Activated naive CD4-positive, alpha-beta T cell treated with anti-CD3 and anti-CD28 coated beads, Interleukin-2, amount 10 ng/mL, durations not matched to agents 7 days and 5 days (primary cell): ENCODE measurements around the gene FZR1.

Experiments
- CTCF ChIA-PET: fragments of 350-600 bp; sonication (Branson Sonifier 250); formaldehyde crosslinking; loops from one replicate; lab custom pipeline; 2021; ENCODE audit warnings: antibody characterized with exemption; lab: Charles Lee
- DNase-seq: peaks from one replicate; pipeline ENCODE4 v3.0.0-alpha.2; 2020
- H3K27ac Mint-ChIP-seq: one replicate; pipeline ENCODE4 v1.8.0; 2021; ENCODE audit warnings: mild to moderate bottlenecking, moderate library complexity, mixed read lengths
- H3K27me3 Mint-ChIP-seq: one replicate; pipeline ENCODE4 v1.8.0; 2021; ENCODE audit warnings: mild to moderate bottlenecking, mixed read lengths
- H3K36me3 Mint-ChIP-seq: one replicate; pipeline ENCODE4 v1.8.0; 2021; ENCODE audit warnings: mixed read lengths
- H3K4me1 Mint-ChIP-seq: one replicate; pipeline ENCODE4 v1.8.0; 2021; ENCODE audit warnings: mixed read lengths
- H3K4me3 Mint-ChIP-seq: one replicate; pipeline ENCODE4 v1.8.0; 2021; ENCODE audit warnings: mild to moderate bottlenecking, moderate library complexity, mixed read lengths
- H3K9me3 Mint-ChIP-seq: one replicate; pipeline ENCODE4 v1.8.0; 2021; ENCODE audit warnings: mixed read lengths

FZR1 gene

DNA sequence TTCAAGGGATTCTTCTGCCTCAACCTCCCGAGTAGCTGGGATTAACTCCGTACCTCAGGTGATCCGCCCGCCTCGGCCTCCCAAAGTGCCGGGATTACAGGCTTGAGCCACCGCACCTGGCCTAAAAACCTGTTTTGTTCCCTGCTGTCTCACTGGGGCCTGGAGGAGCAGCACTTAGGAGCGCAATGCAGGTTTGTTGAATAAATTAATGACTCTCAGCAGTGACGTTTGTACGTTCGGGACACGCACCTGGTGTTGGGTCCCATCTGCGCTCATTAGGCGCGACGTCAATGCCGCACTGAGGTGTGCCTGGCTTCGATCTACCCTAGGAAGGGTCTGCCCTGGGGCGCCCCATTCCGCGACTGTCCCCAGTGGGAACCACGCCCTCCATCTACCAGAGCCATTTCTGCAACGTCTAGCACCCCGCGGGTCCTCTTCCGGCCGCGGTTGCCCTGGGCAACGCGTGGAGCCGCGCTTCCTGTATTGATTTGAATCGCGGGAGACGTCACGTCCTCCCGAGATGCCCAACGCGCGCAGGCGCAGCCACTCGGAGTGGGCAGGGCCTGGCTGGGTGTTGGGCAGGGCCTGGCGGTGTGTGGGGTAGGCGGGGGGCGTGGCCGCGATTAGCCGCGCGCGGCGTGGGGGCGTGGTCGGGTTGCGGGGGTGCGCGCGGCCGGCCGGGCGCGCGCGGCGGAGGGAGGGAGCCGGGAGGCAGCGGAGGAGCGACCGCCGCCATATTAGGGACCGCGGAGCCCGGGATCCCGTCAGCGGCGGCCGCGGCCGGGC is at the start of gene FZR1:
TSS of gene FZR1 (plus strand) at position 714 of the 786 bp plus-strand sequence. CDS start 16,679 bp downstream, outside the sequence.
- H3K36me3 Mint-ChIP-seq = peaks cover 31% of the 10 kb centered on the region
- H3K27me3 Mint-ChIP-seq = no peaks in the 10 kb centered on the region
- H3K27ac Mint-ChIP-seq = peak within 1 kb of the TSS; percentile 94
- DNase-seq = peak; percentile 99
- CTCF ChIA-PET = no interaction called here
- peak within 1 kb of the TSS; percentile 95 for H3K4me3 Mint-ChIP-seq
- H3K9me3 Mint-ChIP-seq = no peaks in the 10 kb centered on the region
- peaks cover 48% of the 10 kb centered on the region for H3K4me1 Mint-ChIP-seq

DNA sequence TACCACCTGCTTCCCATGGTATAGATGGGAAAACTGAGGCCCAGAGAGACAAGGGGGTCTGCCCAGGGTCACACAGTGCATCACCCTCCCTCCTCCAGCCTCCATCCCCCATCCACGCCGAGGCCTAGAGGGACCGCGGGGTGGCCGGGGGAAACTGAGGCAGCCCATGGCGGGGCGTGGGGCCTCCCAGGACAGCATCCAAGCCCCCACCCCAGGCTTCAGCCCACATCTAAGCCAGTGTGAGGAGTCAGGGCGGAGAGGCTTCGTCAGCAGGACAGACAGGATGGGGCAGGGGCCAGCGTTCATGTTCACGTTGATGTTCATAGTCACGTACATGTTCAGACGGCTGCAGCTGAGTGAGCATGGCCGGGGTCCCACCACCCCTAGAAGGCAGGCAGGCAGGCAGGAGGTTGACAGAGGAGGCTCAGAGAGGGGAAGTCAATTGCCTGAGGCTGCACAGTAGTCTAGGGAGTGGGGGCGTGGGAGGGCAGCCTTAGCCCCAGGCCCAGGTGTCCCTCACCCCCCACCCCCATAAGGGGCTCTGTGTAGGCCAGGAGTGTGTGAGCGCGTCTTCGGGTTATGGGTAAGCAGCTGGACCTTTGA is 49.1 kb upstream of the FZR1 start:
- Mint-ChIP-seq H3K27ac (no peak overlapping the region), H3K4me3 (no peak overlapping the region), H3K36me3 (no peaks in the 10 kb centered on the region), H3K27me3 (no peaks in the 10 kb centered on the region), H3K4me1 (peaks cover 7% of the 10 kb centered on the region), H3K9me3 (no peaks in the 10 kb centered on the region)
- no peak for DNase-seq
- CTCF ChIA-PET = no interaction called here

DNA sequence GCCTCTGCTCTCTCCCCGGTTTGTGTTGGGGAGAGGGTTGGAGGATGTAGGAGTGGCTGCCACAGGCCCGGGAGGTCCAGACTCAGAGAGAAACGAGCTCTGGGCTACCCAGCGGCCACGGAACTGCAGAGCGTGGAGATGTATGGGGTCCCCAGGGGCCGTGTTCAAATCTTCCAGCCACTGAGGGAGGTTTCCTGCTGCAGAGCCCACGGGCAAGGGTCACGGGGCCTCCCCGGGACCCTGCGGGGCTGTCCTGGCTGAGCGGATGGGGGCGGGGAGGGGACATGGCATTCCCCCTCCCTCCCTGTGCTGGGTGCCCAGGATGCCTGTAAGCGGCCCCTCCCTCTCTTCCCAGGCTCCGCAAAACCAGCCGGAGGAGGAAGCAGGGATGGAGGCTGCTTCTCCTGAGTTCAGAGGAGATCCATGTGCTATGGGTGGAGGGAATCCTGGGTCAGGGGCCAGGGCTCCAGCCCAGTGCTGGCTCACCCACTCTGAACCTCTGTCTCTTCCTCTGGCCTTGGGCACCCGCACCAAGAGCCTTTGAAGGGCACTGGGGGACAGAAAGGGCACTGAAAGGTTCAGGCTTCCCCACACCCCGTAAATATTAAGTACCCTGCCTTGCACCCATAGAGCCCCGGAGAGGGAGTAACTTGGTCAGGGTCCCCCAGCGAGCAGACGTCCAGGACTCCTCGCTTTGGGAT is 48.4 kb upstream of the FZR1 start:
- CTCF ChIA-PET = no interaction called here
- no peaks in the 10 kb centered on the region for H3K9me3 Mint-ChIP-seq
- H3K4me3 Mint-ChIP-seq = no peak overlapping the region
- H3K36me3 Mint-ChIP-seq = no peaks in the 10 kb centered on the region
- H3K27ac Mint-ChIP-seq = no peak overlapping the region
- H3K27me3 Mint-ChIP-seq = no peaks in the 10 kb centered on the region
- DNase-seq = no peak
- peaks cover 7% of the 10 kb centered on the region for H3K4me1 Mint-ChIP-seq

DNA sequence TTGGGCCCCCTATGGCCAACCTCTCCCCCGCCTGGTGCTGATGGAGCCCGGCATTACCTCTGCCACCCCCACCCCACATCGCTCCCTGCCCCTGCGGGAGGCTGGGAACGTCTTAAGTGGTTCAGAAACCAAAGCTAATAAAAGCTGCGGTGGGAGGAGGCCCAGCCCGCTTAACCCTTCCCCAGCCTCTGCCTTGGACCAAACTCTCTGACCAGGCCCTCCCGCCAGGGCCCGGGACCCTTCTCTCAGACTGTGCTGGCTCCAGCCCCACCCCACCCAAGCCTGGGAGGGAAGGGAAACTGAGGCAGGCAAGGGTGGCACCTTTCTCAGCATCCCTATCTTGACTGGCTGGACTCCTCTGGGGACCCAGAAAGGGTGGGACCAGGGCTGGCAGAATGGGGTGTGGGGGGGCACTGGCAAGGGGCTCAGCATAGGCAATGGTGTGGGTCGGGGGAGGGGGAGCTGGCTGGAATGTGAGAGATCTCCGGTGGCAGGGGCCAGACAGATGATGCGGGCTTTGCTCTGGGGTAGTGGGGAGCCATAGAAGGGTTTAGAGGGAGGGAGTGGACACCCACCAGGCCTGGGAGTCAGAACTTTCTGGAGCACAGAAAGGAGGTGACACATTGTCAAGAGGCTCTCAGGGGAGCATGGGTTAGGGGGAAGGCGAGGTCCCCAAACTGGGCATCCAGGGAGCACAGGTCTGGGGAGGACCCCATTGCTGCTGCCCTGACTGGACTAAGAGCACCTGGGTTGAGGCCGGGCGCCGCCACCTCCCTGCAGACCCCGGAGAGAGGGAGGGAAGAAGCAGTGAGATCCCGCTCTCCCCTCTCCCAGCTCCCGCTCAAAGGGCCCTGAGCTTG is 47.7 kb upstream of the FZR1 start:
- DNase-seq = no peak
- Mint-ChIP-seq H3K36me3 (no peaks in the 10 kb centered on the region), H3K9me3 (no peaks in the 10 kb centered on the region), H3K27me3 (no peaks in the 10 kb centered on the region), H3K4me1 (peaks cover 7% of the 10 kb centered on the region), H3K4me3 (no peak overlapping the region), H3K27ac (no peak overlapping the region)
- CTCF ChIA-PET = no interaction called here

DNA sequence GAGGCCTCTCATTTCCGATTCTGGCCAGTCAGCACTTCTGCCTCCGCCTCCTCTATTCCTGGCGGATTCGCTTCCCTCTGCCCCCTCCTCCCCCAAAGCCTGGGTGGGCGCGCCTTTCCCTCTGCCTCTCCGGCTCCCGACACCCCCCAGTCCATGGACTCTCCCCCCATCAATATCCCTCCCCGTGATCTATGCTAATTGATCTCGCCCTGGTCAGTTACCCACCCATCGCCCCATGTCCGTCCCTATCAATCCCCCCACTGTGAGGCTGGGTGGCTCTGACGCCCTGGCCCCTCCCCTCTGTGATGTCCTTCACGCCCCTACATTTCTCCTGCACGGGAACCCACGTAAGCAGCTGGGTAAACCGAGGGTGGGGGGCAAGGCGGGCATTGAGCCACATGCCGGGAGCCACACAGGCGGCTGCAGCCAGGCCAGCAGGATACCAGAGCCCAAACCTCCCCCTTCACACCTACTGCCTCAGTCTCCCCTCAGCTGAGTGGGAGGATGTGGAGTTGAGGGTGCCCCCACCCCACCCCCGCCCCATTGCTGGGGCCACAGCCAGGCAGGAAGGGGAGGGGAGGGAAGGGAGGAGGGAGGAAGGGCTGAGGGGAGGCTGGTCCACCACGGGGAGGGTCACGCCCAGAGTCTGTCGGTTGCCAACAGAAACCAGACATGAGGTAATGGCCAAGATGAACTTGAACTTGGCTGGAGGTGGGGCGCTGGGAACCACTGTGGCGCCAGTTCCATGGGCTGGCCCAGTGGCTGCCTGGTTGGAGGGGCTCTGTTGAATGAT is 46.8 kb upstream of the FZR1 start:
- H3K4me3 Mint-ChIP-seq = no peak overlapping the region

DNA sequence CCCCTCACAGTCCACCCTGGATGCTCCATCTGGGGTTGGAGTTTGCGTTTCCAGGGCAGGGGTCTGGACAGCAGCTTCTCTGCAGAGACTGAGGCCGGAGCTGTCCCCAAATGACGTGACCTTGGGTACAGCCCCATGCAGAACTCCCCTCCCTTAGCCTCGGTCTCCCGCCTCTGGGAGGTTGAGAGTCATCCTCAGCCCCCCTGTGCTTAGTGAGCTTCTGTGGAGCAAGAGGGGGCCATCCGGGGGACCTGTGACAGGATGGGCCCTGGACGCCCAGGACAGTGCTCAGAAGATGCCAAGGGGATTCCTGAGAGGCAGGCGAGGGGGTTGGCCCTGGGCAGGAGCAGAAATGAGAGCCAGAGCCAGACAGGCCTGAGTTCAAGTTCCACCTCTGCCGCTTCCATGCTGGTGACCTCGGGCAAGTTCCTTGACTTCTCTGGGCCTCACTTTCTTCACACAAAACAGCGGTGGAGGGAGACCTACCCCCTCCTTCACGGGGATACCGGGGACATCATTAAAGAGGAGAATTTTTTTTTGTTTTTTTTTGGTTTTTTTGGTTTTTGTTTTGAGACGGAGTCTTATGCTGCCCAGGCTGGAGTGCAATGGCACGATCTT is 46.0 kb upstream of the FZR1 start:
- Mint-ChIP-seq H3K4me3 (no peak overlapping the region), H3K36me3 (no peaks in the 10 kb centered on the region), H3K27me3 (no peaks in the 10 kb centered on the region), H3K9me3 (no peaks in the 10 kb centered on the region), H3K4me1 (peaks cover 7% of the 10 kb centered on the region), H3K27ac (no peak overlapping the region)
- DNase-seq = no peak
- CTCF ChIA-PET = interaction anchor here (1.2 to 1.3 kb wide), 2 partner anchors 25 to 31 kb away, joined by 5 to 7 read pairs; no protein-coding TSS in a partner anchor

More for the DNA sequence above, 46.8 kb upstream of the FZR1 start:
- no peaks in the 10 kb centered on the region for H3K9me3 Mint-ChIP-seq
- peak; percentile 32 for DNase-seq
- CTCF ChIA-PET = interaction anchor here (1.3 kb wide), 1 partner anchor 26 kb away, joined by 5 read pairs; no protein-coding TSS in a partner anchor
- no peak overlapping the region for H3K27ac Mint-ChIP-seq
- peaks cover 7% of the 10 kb centered on the region for H3K4me1 Mint-ChIP-seq
- H3K36me3 Mint-ChIP-seq = no peaks in the 10 kb centered on the region
- no peaks in the 10 kb centered on the region for H3K27me3 Mint-ChIP-seq

DNA sequence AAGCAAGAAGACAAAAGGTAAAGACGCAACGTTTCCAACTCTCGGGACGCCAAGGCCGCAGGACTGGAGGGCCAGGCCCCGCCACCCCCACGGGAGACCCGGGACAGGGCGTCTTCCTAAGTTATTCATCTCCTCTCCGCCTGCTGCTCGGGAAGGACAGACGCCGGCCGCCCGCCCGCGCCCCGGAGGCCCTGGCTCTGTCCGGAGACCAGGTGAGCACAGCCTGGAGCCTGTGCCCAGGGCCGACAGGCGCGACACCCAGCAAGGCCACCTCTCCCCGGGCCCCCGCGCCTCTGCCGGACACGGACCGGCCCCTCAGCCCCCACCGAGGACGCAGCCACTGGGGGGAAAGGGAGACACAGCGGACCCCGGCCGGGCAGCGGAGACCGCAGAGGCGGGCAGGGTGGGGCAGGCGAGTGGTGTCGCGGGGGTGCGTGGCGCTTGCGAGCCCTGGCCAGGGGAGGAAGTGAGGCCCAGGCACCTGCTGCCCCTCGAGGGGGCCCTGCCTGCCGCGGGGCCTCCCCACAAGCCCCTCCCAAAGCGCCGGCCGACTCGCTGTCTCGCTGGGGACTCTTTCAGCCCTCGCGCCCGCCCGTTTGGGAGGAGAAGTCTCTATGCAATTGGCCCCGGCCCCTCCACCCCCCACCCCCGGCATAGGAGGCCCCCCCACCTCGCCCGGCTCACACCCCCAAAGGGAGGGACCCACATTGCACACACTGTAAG is 43.0 kb upstream of the FZR1 start:
- Mint-ChIP-seq H3K27ac (no peak overlapping the region), H3K36me3 (no peaks in the 10 kb centered on the region), H3K4me3 (no peak overlapping the region), H3K9me3 (peaks cover 3% of the 10 kb centered on the region), H3K27me3 (no peaks in the 10 kb centered on the region), H3K4me1 (peaks cover 7% of the 10 kb centered on the region)
- CTCF ChIA-PET = interaction anchor here (0.8 kb wide), 1 partner anchor 10 kb away, joined by 3 read pairs; no protein-coding TSS in a partner anchor
- DNase-seq = no peak

DNA sequence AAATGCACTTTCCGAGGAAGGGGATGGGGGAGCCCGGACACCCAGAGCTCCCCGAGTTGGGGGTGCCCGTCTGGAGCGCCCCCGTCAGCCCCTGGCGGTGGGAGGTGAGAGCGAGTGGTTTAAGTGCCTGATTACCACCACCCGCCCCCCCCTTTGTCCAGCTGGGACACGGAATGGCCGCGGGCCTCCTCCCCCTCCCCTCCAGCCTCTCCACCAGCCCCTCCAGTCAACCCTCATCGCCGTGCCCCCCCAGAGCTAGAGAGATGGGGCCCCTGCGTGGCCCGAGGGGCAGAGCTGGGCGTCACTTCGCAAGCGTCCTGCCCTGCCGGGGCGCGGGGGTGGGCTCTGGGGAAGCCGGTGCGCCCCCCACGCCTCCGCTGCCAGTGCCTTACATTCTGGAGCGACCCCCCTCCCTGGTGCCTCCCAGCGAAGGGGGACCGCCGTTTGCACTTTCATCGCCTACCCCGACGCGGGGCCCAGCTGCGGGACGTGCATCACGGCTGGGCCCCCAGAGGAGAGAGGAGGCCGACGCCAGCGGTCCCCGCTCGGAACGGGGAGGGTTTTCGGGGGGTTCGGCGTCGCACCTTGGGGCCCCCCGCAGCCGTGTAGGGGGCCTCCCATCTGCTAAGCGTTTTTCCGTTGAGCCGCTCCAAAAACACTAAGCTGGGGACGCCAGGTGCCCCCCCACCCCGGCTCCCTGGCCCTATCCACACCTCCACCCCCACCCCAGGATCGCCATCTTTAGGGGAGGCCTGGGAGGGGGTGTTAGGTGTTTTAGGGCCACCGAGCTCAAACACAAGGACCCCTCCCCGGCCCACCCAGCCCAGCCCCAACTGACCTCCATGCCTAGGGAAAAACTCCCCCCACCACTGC is 42.2 kb upstream of the FZR1 start:
- no peak for DNase-seq
- H3K36me3 Mint-ChIP-seq = peaks cover 2% of the 10 kb centered on the region
- CTCF ChIA-PET = interaction anchor here (0.8 kb wide), 1 partner anchor 9 kb away, joined by 3 read pairs; no protein-coding TSS in a partner anchor
- H3K4me3 Mint-ChIP-seq = no peak overlapping the region
- H3K27me3 Mint-ChIP-seq = no peaks in the 10 kb centered on the region
- peaks cover 5% of the 10 kb centered on the region for H3K9me3 Mint-ChIP-seq
- H3K27ac Mint-ChIP-seq = no peak overlapping the region
- peaks cover 4% of the 10 kb centered on the region for H3K4me1 Mint-ChIP-seq

DNA sequence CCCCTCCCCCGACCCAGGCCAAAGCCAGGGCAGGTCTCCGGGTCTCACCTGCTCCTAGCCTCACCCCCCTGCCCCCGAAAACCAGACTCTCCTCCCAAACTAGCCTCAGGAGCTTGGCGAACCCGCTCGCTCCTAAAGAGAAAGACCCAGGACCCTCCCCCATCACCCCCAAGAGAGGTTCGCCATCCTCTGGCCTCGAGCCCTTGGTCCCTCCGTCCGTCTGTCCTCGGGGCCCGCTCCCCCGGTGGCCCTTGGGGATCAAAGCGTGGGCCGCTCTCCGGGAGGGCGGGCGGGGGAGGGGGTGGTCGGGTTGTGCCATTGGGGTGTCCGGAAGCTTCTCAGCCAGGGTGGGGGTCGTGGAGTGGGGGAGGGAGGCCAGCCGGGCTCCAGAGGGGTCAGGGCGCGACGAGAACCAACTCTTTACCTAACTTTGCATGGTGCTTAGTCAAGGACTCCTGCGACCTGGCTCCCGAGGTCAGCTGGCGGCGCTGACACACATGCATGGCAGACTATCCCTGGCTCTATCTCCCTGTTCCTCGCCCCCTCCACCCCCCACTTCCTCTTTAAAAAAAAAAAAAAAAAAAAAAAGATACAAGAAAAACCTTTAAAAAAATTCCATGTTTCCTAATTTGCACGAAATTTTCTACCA is 41.4 kb upstream of the FZR1 start:
- H3K27ac Mint-ChIP-seq = no peak overlapping the region
- H3K27me3 Mint-ChIP-seq = no peaks in the 10 kb centered on the region
- H3K36me3 Mint-ChIP-seq = peaks cover 2% of the 10 kb centered on the region
- H3K4me3 Mint-ChIP-seq = no peak overlapping the region
- H3K9me3 Mint-ChIP-seq = peaks cover 5% of the 10 kb centered on the region
- DNase-seq = no peak
- H3K4me1 Mint-ChIP-seq = no peaks in the 10 kb centered on the region
- CTCF ChIA-PET = no interaction called here

DNA sequence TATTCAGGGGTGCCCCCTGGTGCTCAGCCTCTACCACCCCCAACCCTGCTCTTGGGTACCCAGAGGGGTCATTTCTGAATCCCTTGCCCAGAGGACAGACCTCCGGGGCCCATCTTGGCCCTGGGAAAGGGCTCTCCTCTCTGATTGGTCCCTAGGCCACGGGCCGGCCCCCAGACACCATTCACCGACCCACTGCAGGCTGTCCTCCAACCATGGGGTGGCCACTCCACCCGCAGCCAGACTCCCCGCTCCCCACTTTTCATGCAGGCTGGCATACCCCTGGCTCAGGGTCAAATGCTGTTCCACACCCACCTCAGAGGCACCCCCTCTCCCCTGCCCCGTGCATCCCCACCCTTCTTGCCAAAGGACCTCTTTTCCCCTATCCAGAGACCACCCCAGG is 40.6 kb upstream of the FZR1 start:
- no peak overlapping the region for H3K27ac Mint-ChIP-seq
- H3K4me1 Mint-ChIP-seq = no peaks in the 10 kb centered on the region
- peaks cover 2% of the 10 kb centered on the region for H3K36me3 Mint-ChIP-seq
- no peak for DNase-seq
- no peaks in the 10 kb centered on the region for H3K27me3 Mint-ChIP-seq
- CTCF ChIA-PET = no interaction called here
- H3K9me3 Mint-ChIP-seq = peaks cover 5% of the 10 kb centered on the region
- no peak overlapping the region for H3K4me3 Mint-ChIP-seq

DNA sequence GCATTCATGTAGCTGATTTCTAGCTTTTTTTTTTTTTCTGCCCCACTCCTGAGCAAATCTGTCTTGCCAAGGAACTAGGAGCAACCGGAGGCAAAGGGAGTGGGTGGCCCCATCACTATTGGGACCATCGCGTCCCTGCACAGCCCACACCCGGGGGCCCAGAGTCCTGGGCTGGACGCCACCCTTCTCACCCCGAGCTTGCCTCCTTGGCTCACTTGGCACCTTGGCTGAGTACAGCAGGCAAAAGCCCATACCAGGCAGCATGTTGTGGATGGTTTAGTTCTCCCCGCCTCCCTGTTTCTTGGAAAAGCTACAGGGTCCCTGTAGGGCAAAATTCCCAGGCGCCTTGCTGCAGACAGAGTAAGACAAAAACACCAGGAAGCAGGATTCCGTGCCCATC is 39.5 kb upstream of the FZR1 start:
- Mint-ChIP-seq H3K27ac (no peak overlapping the region), H3K36me3 (peaks cover 2% of the 10 kb centered on the region), H3K27me3 (no peaks in the 10 kb centered on the region), H3K4me3 (no peak overlapping the region), H3K4me1 (no peaks in the 10 kb centered on the region), H3K9me3 (peaks cover 5% of the 10 kb centered on the region)
- DNase-seq = no peak
- CTCF ChIA-PET = no interaction called here
